Measurements from ENCODE around the gene FOXD4L6.
"Not testable (repeated sequence)": the region's sequence is repeated elsewhere in the genome, so short reads cannot be mapped to it uniquely, and the experiment has no call there.

GRCh38 chr9:41094010-41094773 lies 34.3 kb downstream of the FOXD4L6 start:
- TF ChIP-seq, protein P1, sequence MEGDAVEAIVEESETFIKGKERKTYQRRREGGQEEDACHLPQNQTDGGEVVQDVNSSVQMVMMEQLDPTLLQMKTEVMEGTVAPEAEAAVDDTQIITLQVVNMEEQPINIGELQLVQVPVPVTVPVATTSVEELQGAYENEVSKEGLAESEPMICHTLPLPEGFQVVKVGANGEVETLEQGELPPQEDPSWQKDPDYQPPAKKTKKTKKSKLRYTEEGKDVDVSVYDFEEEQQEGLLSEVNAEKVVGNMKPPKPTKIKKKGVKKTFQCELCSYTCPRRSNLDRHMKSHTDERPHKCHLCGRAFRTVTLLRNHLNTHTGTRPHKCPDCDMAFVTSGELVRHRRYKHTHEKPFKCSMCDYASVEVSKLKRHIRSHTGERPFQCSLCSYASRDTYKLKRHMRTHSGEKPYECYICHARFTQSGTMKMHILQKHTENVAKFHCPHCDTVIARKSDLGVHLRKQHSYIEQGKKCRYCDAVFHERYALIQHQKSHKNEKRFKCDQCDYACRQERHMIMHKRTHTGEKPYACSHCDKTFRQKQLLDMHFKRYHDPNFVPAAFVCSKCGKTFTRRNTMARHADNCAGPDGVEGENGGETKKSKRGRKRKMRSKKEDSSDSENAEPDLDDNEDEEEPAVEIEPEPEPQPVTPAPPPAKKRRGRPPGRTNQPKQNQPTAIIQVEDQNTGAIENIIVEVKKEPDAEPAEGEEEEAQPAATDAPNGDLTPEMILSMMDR (IDR thresholded peaks at IDR 0.05; ENCODE audit: low read depth, low read length, missing input control): not testable (repeated sequence)
- TF ChIP-seq, protein P2, sequence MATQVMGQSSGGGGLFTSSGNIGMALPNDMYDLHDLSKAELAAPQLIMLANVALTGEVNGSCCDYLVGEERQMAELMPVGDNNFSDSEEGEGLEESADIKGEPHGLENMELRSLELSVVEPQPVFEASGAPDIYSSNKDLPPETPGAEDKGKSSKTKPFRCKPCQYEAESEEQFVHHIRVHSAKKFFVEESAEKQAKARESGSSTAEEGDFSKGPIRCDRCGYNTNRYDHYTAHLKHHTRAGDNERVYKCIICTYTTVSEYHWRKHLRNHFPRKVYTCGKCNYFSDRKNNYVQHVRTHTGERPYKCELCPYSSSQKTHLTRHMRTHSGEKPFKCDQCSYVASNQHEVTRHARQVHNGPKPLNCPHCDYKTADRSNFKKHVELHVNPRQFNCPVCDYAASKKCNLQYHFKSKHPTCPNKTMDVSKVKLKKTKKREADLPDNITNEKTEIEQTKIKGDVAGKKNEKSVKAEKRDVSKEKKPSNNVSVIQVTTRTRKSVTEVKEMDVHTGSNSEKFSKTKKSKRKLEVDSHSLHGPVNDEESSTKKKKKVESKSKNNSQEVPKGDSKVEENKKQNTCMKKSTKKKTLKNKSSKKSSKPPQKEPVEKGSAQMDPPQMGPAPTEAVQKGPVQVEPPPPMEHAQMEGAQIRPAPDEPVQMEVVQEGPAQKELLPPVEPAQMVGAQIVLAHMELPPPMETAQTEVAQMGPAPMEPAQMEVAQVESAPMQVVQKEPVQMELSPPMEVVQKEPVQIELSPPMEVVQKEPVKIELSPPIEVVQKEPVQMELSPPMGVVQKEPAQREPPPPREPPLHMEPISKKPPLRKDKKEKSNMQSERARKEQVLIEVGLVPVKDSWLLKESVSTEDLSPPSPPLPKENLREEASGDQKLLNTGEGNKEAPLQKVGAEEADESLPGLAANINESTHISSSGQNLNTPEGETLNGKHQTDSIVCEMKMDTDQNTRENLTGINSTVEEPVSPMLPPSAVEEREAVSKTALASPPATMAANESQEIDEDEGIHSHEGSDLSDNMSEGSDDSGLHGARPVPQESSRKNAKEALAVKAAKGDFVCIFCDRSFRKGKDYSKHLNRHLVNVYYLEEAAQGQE (IDR thresholded peaks at IDR 0.05): not testable (repeated sequence)
- TF ChIP-seq, protein P3, sequence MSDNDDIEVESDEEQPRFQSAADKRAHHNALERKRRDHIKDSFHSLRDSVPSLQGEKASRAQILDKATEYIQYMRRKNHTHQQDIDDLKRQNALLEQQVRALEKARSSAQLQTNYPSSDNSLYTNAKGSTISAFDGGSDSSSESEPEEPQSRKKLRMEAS (IDR thresholded peaks at IDR 0.05): not testable (repeated sequence)
- not testable (repeated sequence) for TF ChIP-seq RXRA (IDR thresholded peaks at IDR 0.05); EGR1 (IDR thresholded peaks at IDR 0.05; ENCODE audit: low read depth in 2 of 2)

All from liver (tissue), 3 donors.